K562 (cell line): ENCODE data around the gene FRRS1. TPM values are rescaled to one million over a fixed set of nuclear protein-coding genes. Genes with fewer than 3 reads are reported as not detected.

Source experiments
- ATAC-seq: fragments of 200-7000 bp; cut with Tn5 transposase; 3 replicates; pipeline ENCODE4 v1.9.1; 2020; ENCODE audit warnings: moderate library complexity
- BruUV-seq: library from RNA; stranded (reverse); fragments of 400-500 nt; replicated peaks from 2 replicates; lab custom pipeline; 2021; lab: Mats Ljungman, UMichigan
- CTCF ChIA-PET: fragments of 300-600 bp; formaldehyde crosslinking; extraction: SDS; loops from one replicate; lab custom pipeline; 2021; ENCODE audit warnings: low intra/inter-chr PET ratio; lab: Yijun Ruan, JAX
- POLR2A ChIA-PET: fragments of 300-600, 350-650 bp; sonication (Branson Sonifier 250); formaldehyde crosslinking; extraction: SDS; loops from one replicate; lab custom pipeline; 2021; ENCODE audit warnings: antibody characterized with exemption, inconsistent platforms; lab: Yijun Ruan, JAX
- DNase-seq, 4 experiments: peaks; one replicate each; pipeline versions ENCODE4 v3.0.0 to v3.0.0-alpha.2; 2011 to 2018; ENCODE audit warnings: low spot score in 3 of 4, mixed read lengths in 3 of 4; ENCODE audit errors: extremely low read depth in 1 of 4
- FAIRE-seq: peaks from 2 replicates; lab custom pipeline; 2011; peaks lifted over from hg19 to GRCh38; lab: Jason Lieb, UNC
- H2AFZ ChIP-seq: 2 replicates; pipeline ENCODE4 v1.6.0; 2011; ENCODE audit warnings: low read depth, low read length, control low read depth, inconsistent platforms
- H3K27ac ChIP-seq: fragments of 200-600 bp; 3 replicates; pipeline ENCODE4 v1.8.0; 2011; ENCODE audit warnings: low read depth, mild to moderate bottlenecking, control low read depth, inconsistent platforms, low read length, moderate library complexity, mixed read lengths; ENCODE audit errors: extremely low read depth
- H3K27me3 ChIP-seq, 2 experiments: fragments of 300-600 bp in 1 of 2; 2 replicates in 1 of 2; 3 replicates in 1 of 2; pipeline versions ENCODE4 v1.6.0 to v1.8.0; 2011; ENCODE audit warnings: inconsistent platforms in 2 of 2, low read length in 2 of 2, mild to moderate bottlenecking in 1 of 2, mixed read lengths in 1 of 2, moderate library complexity in 1 of 2; ENCODE audit not compliant: control insufficient read depth in 2 of 2, insufficient read depth in 2 of 2
- H3K36me3 ChIP-seq: fragments of 300-600 bp; 3 replicates; pipeline ENCODE4 v1.8.0; 2011; ENCODE audit warnings: mild to moderate bottlenecking, low read length, inconsistent platforms; ENCODE audit not compliant: control insufficient read depth, insufficient read depth
- H3K4me1 ChIP-seq, 2 experiments: fragments of 200-600 bp in 1 of 2; replicated peaks in 1 of 2; 2 replicates in 1 of 2; 3 replicates in 1 of 2; pipeline versions ENCODE4 v1.5.1 to v1.8.0; 2011; ENCODE audit warnings: inconsistent platforms in 2 of 2, low read length in 2 of 2, mild to moderate bottlenecking in 1 of 2, mixed read lengths in 1 of 2, moderate library complexity in 1 of 2; ENCODE audit not compliant: control insufficient read depth in 2 of 2, insufficient read depth in 2 of 2
- H3K4me2 ChIP-seq: 2 replicates; pipeline ENCODE4 v1.6.1; 2011; ENCODE audit warnings: low read length, control low read depth, inconsistent platforms, mixed read lengths; ENCODE audit not compliant: insufficient read depth
- H3K4me3 ChIP-seq: fragments of 200-600 bp; sonication (generic), shearing (Covaris generic); 2 replicates; pipeline ENCODE4 v1.5.1; 2016; ENCODE audit warnings: control low read depth, inconsistent platforms
- H3K79me2 ChIP-seq: fragments of 200-600 bp; 3 replicates; pipeline ENCODE4 v1.8.0; 2011; ENCODE audit warnings: low read length, inconsistent platforms; ENCODE audit not compliant: control insufficient read depth, insufficient read depth
- H3K9ac ChIP-seq, 2 experiments: 2 replicates each; pipeline versions ENCODE4 v1.6.0 to v1.6.1; 2011; ENCODE audit warnings: low read depth in 2 of 2, low read length in 2 of 2, control low read depth in 1 of 2, inconsistent platforms in 1 of 2, mild to moderate bottlenecking in 1 of 2, mixed read lengths in 1 of 2; ENCODE audit not compliant: insufficient read depth in 1 of 2
- H3K9me1 ChIP-seq: one replicate; pipeline ENCODE4 v1.6.0; 2011; ENCODE audit warnings: inconsistent platforms, mild to moderate bottlenecking, low read length, moderate library complexity; ENCODE audit not compliant: control insufficient read depth, insufficient read depth
- H3K9me3 ChIP-seq: replicated peaks from 2 replicates; pipeline ENCODE4 v1.5.1; 2011; ENCODE audit warnings: low read depth, low read length, inconsistent platforms; ENCODE audit not compliant: control insufficient read depth, insufficient read depth
- H4K20me1 ChIP-seq: replicated peaks from 2 replicates; pipeline ENCODE4 v1.6.1; 2011; ENCODE audit warnings: low read length, inconsistent platforms, mixed read lengths; ENCODE audit not compliant: control insufficient read depth, insufficient read depth
- BCL6 ChIP-seq: fragments of 250-450 bp; sonication (Bioruptor Pico); IDR thresholded peaks from 2 replicates; pipeline ENCODE4 v1.4.0; 2020
- CREB5 ChIP-seq: fragments of 250-450 bp; sonication (Bioruptor Pico); IDR thresholded peaks from 2 replicates; pipeline ENCODE4 v1.5.0; 2020; ENCODE audit warnings: mild to moderate bottlenecking
- CSDE1 ChIP-seq, 2 experiments: fragments of 450-650 bp; IDR thresholded peaks; 2 replicates each; pipeline ENCODE4 v1.6.1; 2016; ENCODE audit warnings: mild to moderate bottlenecking in 1 of 2
- CXXC5 ChIP-seq: fragments of 250-450 bp; sonication (Bioruptor Pico); IDR thresholded peaks from 2 replicates; pipeline ENCODE4 v1.8.0; 2022; ENCODE audit warnings: inconsistent platforms, mild to moderate bottlenecking, moderate library complexity
- EP300 ChIP-seq: IDR thresholded peaks from 2 replicates; pipeline ENCODE4 v1.6.1; 2012; ENCODE audit warnings: low read length, improper control_type of control experiment
- HDAC6 ChIP-seq: IDR thresholded peaks from 2 replicates; pipeline ENCODE4 v1.6.1; 2012; ENCODE audit warnings: low read depth, mild to moderate bottlenecking, control low read depth, inconsistent platforms, low read length, moderate library complexity
- HMGN3 ChIP-seq: IDR thresholded peaks from 2 replicates; pipeline ENCODE4 v1.6.1; 2011; ENCODE audit warnings: borderline replicate concordance, low read depth, mild to moderate bottlenecking, mixed read lengths, low read length; ENCODE audit not compliant: insufficient read length; ENCODE audit errors: extremely low read depth
- HOMEZ ChIP-seq: fragments of 250-450 bp; sonication (Bioruptor Pico); IDR thresholded peaks from 2 replicates; pipeline ENCODE4 v1.4.0; 2020; ENCODE audit warnings: mild to moderate bottlenecking, moderate library complexity
- RBM34 ChIP-seq: fragments of 200-400 bp; formaldehyde crosslinking; IDR thresholded peaks from 2 replicates; pipeline ENCODE4 v1.6.1; 2018; ENCODE audit warnings: low read length, borderline replicate concordance; ENCODE audit not compliant: insufficient read depth
- TGIF2 ChIP-seq: sonication (generic); formaldehyde crosslinking; IDR thresholded peaks from 2 replicates; pipeline ENCODE4 v1.8.1; 2022; ENCODE audit warnings: mild to moderate bottlenecking, missing genetic modification reagents, moderate library complexity
- TOE1 ChIP-seq, 2 experiments: fragments of 450-650 bp in 1 of 2; sonication (generic) in 1 of 2; formaldehyde crosslinking in 1 of 2; IDR thresholded peaks; 2 replicates each; pipeline versions ENCODE4 v1.7.1 to v1.8.0; 2016 to 2022; ENCODE audit warnings: borderline replicate concordance in 2 of 2, mild to moderate bottlenecking in 2 of 2, antibody characterized with exemption in 1 of 2, inconsistent platforms in 1 of 2, low read depth in 1 of 2, missing genetic modification reagents in 1 of 2, moderate library complexity in 1 of 2
- TRIM24 ChIP-seq, 2 experiments: fragments of 450-650 bp; IDR thresholded peaks; 2 replicates each; pipeline ENCODE4 v1.6.1; 2016
- ZC3H8 ChIP-seq: fragments of 450-650 bp; IDR thresholded peaks from 2 replicates; pipeline ENCODE4 v1.6.1; 2017
- ZNF165 ChIP-seq: fragments of 250-450 bp; sonication (Bioruptor Pico); IDR thresholded peaks from 2 replicates; pipeline ENCODE4 v1.4.0; 2020; ENCODE audit warnings: borderline replicate concordance
- ZNF584 ChIP-seq: fragments of 200-800 bp; sonication (Bioruptor generic); IDR thresholded peaks from 2 replicates; pipeline ENCODE4 v1.6.1; 2016; ENCODE audit warnings: low read depth, mild to moderate bottlenecking, missing genetic modification characterization, missing compliant biosample characterization
- ZNF644 ChIP-seq: fragments of 200-800 bp; sonication (Bioruptor generic); IDR thresholded peaks from 2 replicates; pipeline ENCODE4 v1.6.1; 2016; ENCODE audit warnings: low read depth, missing genetic modification characterization, missing compliant biosample characterization
- WGBS: fragments of 100-300 bp; shearing (Covaris generic); methylation state at CpG from one replicate; pipeline ENCODE4 v1.1.6; 2016; ENCODE audit warnings: low coverage, mixed read lengths; ENCODE audit not compliant: insufficient coverage; ENCODE audit errors: missing lambda C conversion rate; 5-methylcytosine and 5-hydroxymethylcytosine counted together
- in situ Hi-C: fragments of 300-500 bp; cut with MboI; formaldehyde crosslinking; loops from 4 replicates; pipeline ENCODE4 v1.15.0; 2018; ENCODE audit warnings: inconsistent platforms, mixed read lengths
- intact Hi-C: fragments of 100-400 bp; cut with micrococcal nuclease; formaldehyde crosslinking; loops from 2 replicates; pipeline ENCODE4 v1.14.2; 2022
- polyA plus RNA-seq, 8 experiments: library from polyadenylated mRNA; depleted of rRNA in 4 of 8; stranded (reverse) in 5 of 8; unstranded in 3 of 8; fragments of >200 nt; fragmentation: Nextera tagmentation in 2 of 8; fragmentation: Illumina TruSeq in 1 of 8; extraction: Ambion mirVana in 2 of 8; extraction: Trizol in 1 of 8; gene quantifications; 2 replicates each; pipeline versions ENCODE4 v1.2.1 to v1.2.3, GENCODE V29; 2011 to 2014; ENCODE audit warnings: inconsistent platforms in 1 of 8, missing spikeins in 1 of 8
- total RNA-seq, 7 experiments: library from RNA; depleted of rRNA in 6 of 7; stranded (reverse); fragments of >200 nt in 6 of 7; fragmentation: Illumina TruSeq in 2 of 7; extraction: Trizol in 2 of 7; gene quantifications; 2 replicates each; pipeline versions ENCODE4 v1.2.1 to v1.2.3, GENCODE V29; 2011 to 2021; ENCODE audit warnings: low replicate concordance in 1 of 7

The FRRS1 gene
- total and polyA plus RNA-seq, 9 of the 15 experiments (the other 6 are each of a cell fraction or from before 2014, with no cell fraction given), result 0.87 to 54.0 (median 23.7) TPM

- no peaks in the 10 kb centered on the region for H3K9me3 ChIP-seq
- H3K4me3 ChIP-seq, result no peak overlapping the region
- no peak overlapping the region for H3K27ac ChIP-seq
- intact Hi-C loops (no loop called here), in situ Hi-C loops (no loop called here)
- FAIRE-seq, result no peak
- CTCF ChIA-PET, result no interaction called here
- ATAC-seq, result no peak
- no peak for DNase-seq
- H3K79me2 ChIP-seq, result no peaks in the 10 kb centered on the region
- H3K4me1 ChIP-seq, result no peaks in the 10 kb centered on the region
- H3K9ac ChIP-seq, result no peak overlapping the region
- H3K27me3 ChIP-seq, result no peaks in the 10 kb centered on the region
- H3K4me2 ChIP-seq, result no peak overlapping the region
- TF ChIP-seq ZNF644 (tag), result no peak
- no peak for TF ChIP-seq ZC3H8
- TF ChIP-seq HDAC6, result no peak
- no peak for TF ChIP-seq CREB5 (CRISPR knock-in tag)
- TF ChIP-seq TGIF2 (CRISPR knock-in tag), result no peak
- no peak for TF ChIP-seq RBM34
- no peak for TF ChIP-seq ZNF165 (CRISPR knock-in tag)
- TF ChIP-seq CXXC5 (CRISPR knock-in tag), result no peak
- TF ChIP-seq ZNF584 (CRISPR knock-in tag), result no peak
- TF ChIP-seq BCL6 (CRISPR knock-in tag), result no peak
- TF ChIP-seq HMGN3, result no peak
- TF ChIP-seq CSDE1 (IDR thresholded peaks at IDR 0.05), result no peak
- TF ChIP-seq TOE1 (IDR thresholded peaks at IDR 0.05; ENCODE audit: borderline replicate concordance), result no peak
- TF ChIP-seq TOE1 (CRISPR knock-in tag; IDR thresholded peaks at IDR 0.05; ENCODE audit: borderline replicate concordance, low read depth), result no peak
- TF ChIP-seq HOMEZ (CRISPR knock-in tag), result no peak
- no peak for TF ChIP-seq EP300
- TF ChIP-seq TRIM24 (IDR thresholded peaks at IDR 0.05), result no peak
- peaks cover 88% of the 10 kb centered on the region for H3K36me3 ChIP-seq
- H2AFZ ChIP-seq, result no peak overlapping the region
- H3K9me1 ChIP-seq, result no peaks in the 10 kb centered on the region
- no TSS peak for BruUV-seq
- H4K20me1 ChIP-seq, result no peaks in the 10 kb centered on the region
- 48% methylated on average over 6 of the region's 6 CpGs for WGBS
- POLR2A ChIA-PET, result interaction anchor here (0.5 to 2.1 kb wide), 7 partner anchors 11 to 546 kb away, joined by 3 to 6 read pairs (median 3); no protein-coding TSS in a partner anchor
Measured at GRCh38 chr1:99738858-99739465, 27.5 kb downstream of the FRRS1 start.
